Measurements from ENCODE around the gene CCNJL.

DNA sequence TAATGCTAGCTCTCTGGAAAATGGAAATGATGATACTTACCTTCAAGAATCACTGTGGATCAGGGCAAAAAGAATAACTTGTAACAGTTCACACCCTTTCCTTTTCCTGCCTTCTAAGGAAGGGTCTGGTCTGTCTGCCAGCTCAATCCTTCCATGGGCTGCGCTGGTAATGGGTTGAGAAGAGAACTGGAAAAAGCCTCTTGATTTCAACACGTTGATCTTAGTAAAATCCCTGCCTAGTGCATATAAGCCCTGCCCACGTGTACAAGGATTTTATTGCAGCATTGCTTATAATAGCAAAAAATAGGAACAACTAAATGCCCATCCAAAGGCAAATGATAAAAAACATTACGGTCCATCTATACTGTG lies 37.6 kb upstream of the CCNJL start:
- TF ChIP-seq, protein P1, sequence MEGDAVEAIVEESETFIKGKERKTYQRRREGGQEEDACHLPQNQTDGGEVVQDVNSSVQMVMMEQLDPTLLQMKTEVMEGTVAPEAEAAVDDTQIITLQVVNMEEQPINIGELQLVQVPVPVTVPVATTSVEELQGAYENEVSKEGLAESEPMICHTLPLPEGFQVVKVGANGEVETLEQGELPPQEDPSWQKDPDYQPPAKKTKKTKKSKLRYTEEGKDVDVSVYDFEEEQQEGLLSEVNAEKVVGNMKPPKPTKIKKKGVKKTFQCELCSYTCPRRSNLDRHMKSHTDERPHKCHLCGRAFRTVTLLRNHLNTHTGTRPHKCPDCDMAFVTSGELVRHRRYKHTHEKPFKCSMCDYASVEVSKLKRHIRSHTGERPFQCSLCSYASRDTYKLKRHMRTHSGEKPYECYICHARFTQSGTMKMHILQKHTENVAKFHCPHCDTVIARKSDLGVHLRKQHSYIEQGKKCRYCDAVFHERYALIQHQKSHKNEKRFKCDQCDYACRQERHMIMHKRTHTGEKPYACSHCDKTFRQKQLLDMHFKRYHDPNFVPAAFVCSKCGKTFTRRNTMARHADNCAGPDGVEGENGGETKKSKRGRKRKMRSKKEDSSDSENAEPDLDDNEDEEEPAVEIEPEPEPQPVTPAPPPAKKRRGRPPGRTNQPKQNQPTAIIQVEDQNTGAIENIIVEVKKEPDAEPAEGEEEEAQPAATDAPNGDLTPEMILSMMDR (IDR thresholded peaks at IDR 0.05): no peak
- TF ChIP-seq POLR2AphosphoS5 (IDR thresholded peaks at IDR 0.05; ENCODE audit: insufficient read depth in 1 of 2, low read depth in 1 of 2): no peak
- no peak for TF ChIP-seq POLR2A (IDR thresholded peaks at IDR 0.05)

Data from vagina (tissue), 2 donors.